ENCODE measurements around the gene TCF20.

GRCh38 chr22:42288791-42289190, 18.3 kb upstream of the TCF20 start:
- TF ChIP-seq POLR2A (IDR thresholded peaks at IDR 0.05) (no peak), CTCF (IDR thresholded peaks at IDR 0.05) (no peak)

Data from right lobe of liver (tissue), 4 donors.